ENCODE data around the gene OR6J1.
"Not testable (repeated sequence)": the region's sequence is repeated elsewhere in the genome, so short reads cannot be mapped to it uniquely, and the experiment has no call there.

OR6J1 gene

GRCh38 chr14:22644305-22644635, at the start of gene OR6J1:
Gene OR6J1, minus strand, starts transcription at chr14:22644352. Its CDS starts 9,541 bp downstream, at chr14:22634811.
- no peak for DNase-seq (ENCODE audit: low read depth)

- no peak for DNase-seq (ENCODE audit: low read depth)
Observed at GRCh38 chr14:22692194-22692593, 48.0 kb upstream of the OR6J1 start.

GRCh38 chr14:22691171-22691570, 47.0 kb upstream of the OR6J1 start:
- DNase-seq (ENCODE audit: low read depth) = peak; percentile 90

GRCh38 chr14:22689199-22689598, 45.0 kb upstream of the OR6J1 start:
- peak; percentile 97 for DNase-seq (ENCODE audit: low read depth)

GRCh38 chr14:22687969-22688368, 43.8 kb upstream of the OR6J1 start:
- DNase-seq (ENCODE audit: low read depth) = not testable (repeated sequence)

- DNase-seq (ENCODE audit: low read depth) = not testable (repeated sequence)
Observed at GRCh38 chr14:22686176-22686611, 42.0 kb upstream of the OR6J1 start.

- DNase-seq (ENCODE audit: low read depth) = no peak
Observed at GRCh38 chr14:22685467-22685866, 41.3 kb upstream of the OR6J1 start.

GRCh38 chr14:22683428-22683827, 39.3 kb upstream of the OR6J1 start:
- DNase-seq (ENCODE audit: low read depth) = not testable (repeated sequence)

- no peak for DNase-seq (ENCODE audit: low read depth)
Observed at GRCh38 chr14:22678221-22678620, 34.1 kb upstream of the OR6J1 start.

GRCh38 chr14:22677551-22677950, 33.4 kb upstream of the OR6J1 start:
- DNase-seq (ENCODE audit: low read depth) = not testable (repeated sequence)

- no peak for DNase-seq (ENCODE audit: low read depth)
Observed at GRCh38 chr14:22671622-22672021, 27.5 kb upstream of the OR6J1 start.

- DNase-seq (ENCODE audit: low read depth) = no peak
Observed at GRCh38 chr14:22668863-22669262, 24.7 kb upstream of the OR6J1 start.

GRCh38 chr14:22668417-22668816, 24.3 kb upstream of the OR6J1 start:
- no peak for DNase-seq (ENCODE audit: low read depth)

- DNase-seq (ENCODE audit: low read depth) = no peak
Observed at GRCh38 chr14:22667881-22668280, 23.7 kb upstream of the OR6J1 start.

GRCh38 chr14:22666203-22666893, 22.2 kb upstream of the OR6J1 start:
- DNase-seq (ENCODE audit: low read depth) = no peak

GRCh38 chr14:22664261-22664660, 20.1 kb upstream of the OR6J1 start:
- DNase-seq (ENCODE audit: low read depth) = no peak

GRCh38 chr14:22660654-22661053, 16.5 kb upstream of the OR6J1 start:
- no peak for DNase-seq (ENCODE audit: low read depth)

- no peak for DNase-seq (ENCODE audit: low read depth)
Observed at GRCh38 chr14:22658946-22659345, 14.8 kb upstream of the OR6J1 start.

GRCh38 chr14:22657861-22658260, 13.7 kb upstream of the OR6J1 start:
- no peak for DNase-seq (ENCODE audit: low read depth)

- DNase-seq (ENCODE audit: low read depth) = no peak
Observed at GRCh38 chr14:22656945-22657731, 13.0 kb upstream of the OR6J1 start.

- DNase-seq (ENCODE audit: low read depth) = no peak
Observed at GRCh38 chr14:22656226-22656625, 12.1 kb upstream of the OR6J1 start.

- peak; percentile 76 for DNase-seq (ENCODE audit: low read depth)
Observed at GRCh38 chr14:22653012-22653621, 9.0 kb upstream of the OR6J1 start.

- no peak for DNase-seq (ENCODE audit: low read depth)
Observed at GRCh38 chr14:22651586-22651985, 7.4 kb upstream of the OR6J1 start.

All from HS-27A (cell line).